GM21381 (cell line): ENCODE data around the gene MYO1D.

Experiments used
- ATAC-seq: cut with Tn5 transposase; IDR thresholded peaks from one replicate; pipeline ENCODE4 v1.9.1; 2021; ENCODE audit warnings: mild to moderate bottlenecking, moderate library complexity; ENCODE audit not compliant: unreplicated experiment

MYO1D gene

DNA sequence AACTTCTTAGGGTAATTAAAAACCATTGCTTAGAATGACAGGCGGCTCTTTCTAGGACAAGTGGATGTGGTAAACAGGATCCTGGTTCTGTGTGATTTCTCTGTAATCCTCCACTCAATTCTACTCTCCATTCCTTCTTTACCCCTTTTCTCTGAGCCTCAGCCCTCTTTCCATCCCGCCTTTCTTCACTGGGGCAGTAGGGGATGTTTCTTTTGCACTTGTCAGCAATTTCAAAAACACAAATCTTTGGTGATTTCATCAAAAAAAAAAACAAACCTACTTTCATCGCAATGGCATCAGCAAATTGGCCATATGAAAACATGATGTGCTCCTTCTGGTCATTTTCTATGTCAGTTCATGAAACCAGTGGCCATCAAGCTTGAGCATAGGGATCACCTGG, 285.5 kb downstream of the MYO1D start:
- ATAC-seq: no peak

- no peak for ATAC-seq
Observed at GRCh38 chr17:32590974-32591373, 285.9 kb downstream of the MYO1D start.

DNA sequence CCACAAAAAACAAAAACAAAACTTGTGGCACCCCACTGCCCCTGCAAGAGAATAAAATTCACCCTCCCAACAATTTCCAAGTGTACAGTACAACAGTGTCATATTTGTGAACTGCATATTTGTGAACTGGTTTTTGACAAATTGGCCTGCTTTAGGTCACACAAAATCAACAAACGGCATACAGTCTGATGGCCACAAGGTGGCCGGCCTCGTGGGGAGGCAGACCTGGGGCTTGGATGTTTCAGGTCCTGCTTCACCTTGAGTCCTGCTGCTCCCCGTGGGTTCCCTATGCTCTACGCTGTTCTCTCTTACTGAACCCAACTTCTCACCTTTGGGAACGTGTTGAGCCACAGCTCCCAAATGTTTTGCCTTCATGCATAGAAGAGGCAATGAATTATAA, 287.9 kb downstream of the MYO1D start:
- no peak for ATAC-seq

- ATAC-seq: no peak
Observed at GRCh38 chr17:32588135-32588534, 288.8 kb downstream of the MYO1D start.

DNA sequence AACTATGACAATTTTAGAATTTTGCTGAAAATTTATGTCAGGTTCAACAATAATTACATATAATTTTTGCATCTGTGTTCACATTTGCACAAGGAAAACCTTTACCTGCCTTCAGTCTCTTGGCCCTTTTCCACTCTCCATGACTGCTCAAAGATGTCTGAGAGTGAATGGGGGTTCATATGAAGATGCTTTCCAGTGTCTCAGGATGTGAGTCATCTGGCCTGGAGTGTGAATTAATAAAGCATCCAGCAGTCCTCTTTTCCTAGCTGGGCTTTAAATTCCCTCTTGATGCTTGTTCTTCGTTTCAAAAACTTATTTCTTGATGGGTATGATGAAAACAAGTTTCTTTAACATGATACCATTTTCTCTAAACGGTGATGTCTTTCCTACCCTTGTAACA, 290.3 kb downstream of the MYO1D start:
- ATAC-seq: no peak

- no peak for ATAC-seq
Observed at GRCh38 chr17:32584792-32585191, 292.1 kb downstream of the MYO1D start.

- ATAC-seq: no peak
Observed at GRCh38 chr17:32583053-32583452, 293.9 kb downstream of the MYO1D start.

GRCh38 chr17:32575852-32576251, 301.1 kb downstream of the MYO1D start:
- ATAC-seq: no peak

DNA sequence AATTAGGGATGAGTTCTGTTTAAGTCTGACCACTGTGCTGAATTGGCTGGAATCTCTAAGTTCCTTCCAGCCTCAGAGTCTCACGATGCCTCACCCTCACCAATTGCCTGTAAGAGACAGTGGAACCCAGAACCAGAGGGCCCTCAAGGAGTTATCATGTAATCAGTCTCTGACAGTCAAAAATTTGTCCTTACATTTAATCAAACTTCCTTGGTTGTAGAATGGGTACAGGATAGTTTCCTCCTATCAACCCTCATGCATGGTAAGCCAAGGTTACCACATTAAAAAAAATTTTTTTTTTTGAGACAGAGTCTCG, 306.9 kb downstream of the MYO1D start:
- no peak for ATAC-seq

- ATAC-seq: peak; percentile 48
Observed at GRCh38 chr17:32569171-32570080, 307.5 kb downstream of the MYO1D start.

DNA sequence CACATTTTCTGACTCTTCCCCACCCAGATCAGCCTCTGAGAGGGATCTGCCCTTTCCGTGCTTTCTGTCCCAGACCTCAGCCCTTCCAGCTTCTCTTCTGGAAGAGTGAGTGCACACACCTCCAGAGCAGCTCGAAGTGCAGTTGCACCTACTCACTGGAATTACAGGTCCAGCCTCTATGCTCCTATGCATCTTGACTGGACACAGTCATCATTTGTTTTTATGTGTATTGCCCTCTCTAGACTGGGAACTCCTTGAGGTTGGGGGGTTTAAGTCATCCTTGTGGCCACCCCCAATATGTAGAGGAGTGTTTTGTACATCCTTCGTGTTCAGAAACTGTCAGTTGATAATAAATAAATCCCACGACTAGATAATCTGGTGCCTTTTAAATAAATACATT, 308.2 kb downstream of the MYO1D start:
- ATAC-seq: no peak

DNA sequence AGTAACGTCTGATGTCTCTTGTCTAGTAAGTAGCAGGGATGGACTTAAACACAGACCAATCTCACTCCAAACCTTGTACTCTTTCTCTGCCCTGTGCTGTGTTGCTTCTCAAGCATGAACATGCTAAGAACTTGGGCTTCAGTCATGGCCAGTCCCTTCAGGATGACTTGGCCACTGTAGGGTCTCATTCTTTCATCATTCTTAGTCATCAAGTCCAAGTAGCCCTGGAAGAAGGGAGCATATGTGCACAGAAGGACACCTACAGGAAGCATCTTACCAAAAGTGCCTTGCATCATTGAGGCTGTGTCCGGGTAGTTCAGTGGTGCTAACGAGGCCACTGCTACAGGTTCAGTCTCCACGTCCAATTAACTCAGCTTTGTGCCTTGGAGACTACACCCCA, 309.4 kb downstream of the MYO1D start:
- no peak for ATAC-seq

DNA sequence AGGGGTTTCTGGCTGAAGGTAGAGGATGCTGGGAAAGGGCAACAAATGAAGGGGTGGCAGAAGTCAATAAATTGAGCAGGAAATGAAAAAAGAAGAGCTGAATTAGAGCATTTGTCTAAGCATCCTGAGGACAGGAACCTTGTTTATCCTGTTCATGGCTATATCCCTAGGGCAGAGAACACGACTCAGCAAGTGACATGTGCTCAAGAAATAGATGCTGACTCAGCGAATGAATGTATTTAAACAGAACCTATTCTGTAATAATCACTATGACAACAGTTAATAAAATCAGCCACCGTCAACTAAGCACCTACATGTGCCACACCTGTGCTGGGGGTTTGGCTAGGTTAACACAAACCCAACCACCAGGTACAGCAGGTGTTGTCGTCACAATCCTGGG, 309.8 kb downstream of the MYO1D start:
- no peak for ATAC-seq

GRCh38 chr17:32566303-32566702, 310.6 kb downstream of the MYO1D start:
- ATAC-seq: no peak

GRCh38 chr17:32565401-32565800, 311.5 kb downstream of the MYO1D start:
- ATAC-seq: no peak

GRCh38 chr17:32564325-32564724, 312.6 kb downstream of the MYO1D start:
- ATAC-seq: no peak

- ATAC-seq: no peak
Observed at GRCh38 chr17:32563583-32563982, 313.3 kb downstream of the MYO1D start.

DNA sequence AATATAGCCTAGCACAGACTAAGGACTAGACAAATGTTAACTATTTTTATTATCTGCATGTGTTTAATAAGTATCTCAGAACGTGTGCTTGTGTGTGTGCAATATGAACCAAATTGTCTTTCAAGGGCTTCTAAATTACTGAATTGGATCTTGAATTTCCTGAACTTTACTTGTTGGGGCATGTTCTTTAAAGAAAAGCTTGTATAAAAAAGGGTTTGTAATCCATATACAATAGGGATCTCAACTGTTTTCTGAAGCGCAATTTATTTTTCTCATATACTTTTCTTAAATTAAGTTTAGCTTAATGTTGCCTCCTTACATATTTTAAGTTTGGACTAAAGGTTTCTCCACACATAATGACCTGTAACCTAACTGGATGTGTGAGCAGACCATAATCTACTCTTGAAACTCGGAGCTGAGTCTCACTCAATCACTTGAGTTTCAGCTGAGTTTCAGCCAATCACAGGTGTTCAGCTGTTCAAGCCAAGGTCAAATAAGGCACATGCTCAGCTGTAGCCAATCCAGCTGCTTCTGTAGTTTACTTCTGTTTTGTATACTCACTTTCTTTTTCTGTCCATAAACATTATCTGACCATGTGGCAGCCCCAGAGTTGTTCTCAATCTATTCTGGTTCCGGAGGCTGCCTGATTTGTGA, 317.8 kb downstream of the MYO1D start:
- peak; percentile 81 for ATAC-seq

GRCh38 chr17:32558326-32558955, 318.5 kb downstream of the MYO1D start:
- no peak for ATAC-seq

- ATAC-seq: no peak
Observed at GRCh38 chr17:32555611-32556310, 321.2 kb downstream of the MYO1D start.

DNA sequence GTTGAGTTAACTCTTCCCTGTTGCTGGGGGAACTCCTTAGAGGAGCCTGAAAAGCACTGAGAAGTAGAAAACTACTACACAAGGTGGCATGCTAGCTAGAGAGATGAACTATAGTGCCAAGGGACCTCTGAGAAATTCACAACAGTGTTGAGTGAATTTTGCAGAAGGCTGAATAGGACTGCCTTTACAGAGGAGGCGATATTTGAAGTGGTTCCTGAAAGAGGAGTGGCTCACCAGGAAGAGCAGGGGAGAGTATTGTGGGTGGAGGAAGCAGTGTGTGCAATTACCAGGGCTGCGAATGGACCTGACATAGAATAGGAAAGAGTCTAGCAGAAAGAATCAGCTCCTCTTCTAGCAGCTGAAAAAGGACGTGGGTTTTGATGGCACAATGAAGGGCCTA, 323.8 kb downstream of the MYO1D start:
- no peak for ATAC-seq
